ENCODE data around the gene TBC1D22A. TPM values are rescaled to one million over a fixed set of nuclear protein-coding genes. Genes with fewer than 3 reads are reported as not detected.

The TBC1D22A gene
- total RNA-seq, 2 donors from 2014 or later, result 29.5 to 34.8 TPM

DNA sequence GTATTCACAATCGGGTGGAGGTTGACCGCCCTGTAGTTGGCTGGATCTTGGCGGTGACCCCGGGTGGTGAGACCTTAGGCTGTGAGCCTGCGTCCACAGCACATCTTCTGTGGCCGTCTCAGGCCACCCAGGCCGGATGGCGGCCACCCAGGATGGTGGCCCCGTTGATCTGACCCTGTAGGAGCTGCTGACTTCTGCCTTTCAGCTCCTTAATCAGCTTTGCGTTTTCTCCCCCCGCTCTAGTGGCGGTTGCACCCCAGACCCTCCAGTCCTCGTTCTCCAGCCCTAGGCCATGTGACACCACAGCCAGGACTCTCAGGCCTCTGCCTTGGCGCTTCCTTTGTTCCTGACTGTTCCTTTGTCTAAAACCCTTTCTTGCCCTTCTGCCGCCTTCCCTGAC lies 244.0 kb downstream of the TBC1D22A start:
- no peaks in the 10 kb centered on the region for H3K27me3 Mint-ChIP-seq (ENCODE audit: low read depth)
- DNase-seq (no peak), ATAC-seq (replicated peaks in 1 of 2) (no peak)
- no peaks in the 10 kb centered on the region for H3K36me3 Mint-ChIP-seq (ENCODE audit: insufficient read depth in 2 of 2)
- no peaks in the 10 kb centered on the region for H3K9me3 Mint-ChIP-seq
- no peaks in the 10 kb centered on the region for H3K4me1 Mint-ChIP-seq (ENCODE audit: low read depth)
- H3K4me3 Mint-ChIP-seq, result no peak overlapping the region
- no peak overlapping the region for H3K27ac Mint-ChIP-seq

DNA sequence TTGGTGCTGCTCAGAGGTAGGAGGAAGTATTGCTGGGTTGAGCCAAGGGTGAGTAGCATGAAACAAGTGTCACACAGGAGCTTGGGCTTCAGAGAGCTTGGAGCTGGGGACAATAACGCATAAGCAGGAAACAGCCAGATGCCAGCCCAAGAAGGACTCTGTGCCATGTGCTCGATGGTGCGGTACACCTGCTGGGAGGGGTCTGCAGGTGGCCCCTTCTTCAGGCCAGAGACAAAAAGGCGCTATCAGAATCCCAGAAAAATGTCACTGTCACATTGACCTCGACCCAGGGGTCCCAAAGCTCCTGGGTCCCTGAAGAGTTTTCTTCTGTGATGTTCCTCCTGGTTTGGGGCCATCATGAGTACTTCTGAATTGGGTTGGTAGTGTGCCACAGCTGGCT lies 244.4 kb downstream of the TBC1D22A start:
- ATAC-seq (replicated peaks in 1 of 2) (no peak), DNase-seq (no peak)
- H3K9me3 Mint-ChIP-seq, result no peaks in the 10 kb centered on the region
- H3K36me3 Mint-ChIP-seq (ENCODE audit: insufficient read depth in 2 of 2), result no peaks in the 10 kb centered on the region
- H3K27me3 Mint-ChIP-seq (ENCODE audit: low read depth), result no peaks in the 10 kb centered on the region
- no peak overlapping the region for H3K4me3 Mint-ChIP-seq
- H3K4me1 Mint-ChIP-seq (ENCODE audit: low read depth), result no peaks in the 10 kb centered on the region
- no peak overlapping the region for H3K27ac Mint-ChIP-seq

- no peaks in the 10 kb centered on the region for H3K9me3 Mint-ChIP-seq
- no peak overlapping the region for H3K27ac Mint-ChIP-seq
- ATAC-seq (replicated peaks in 1 of 2), result no peak
- H3K4me3 Mint-ChIP-seq, result no peak overlapping the region
- H3K4me1 Mint-ChIP-seq (ENCODE audit: low read depth), result no peaks in the 10 kb centered on the region
- no peaks in the 10 kb centered on the region for H3K27me3 Mint-ChIP-seq (ENCODE audit: low read depth)
- H3K36me3 Mint-ChIP-seq (ENCODE audit: insufficient read depth in 2 of 2), result no peaks in the 10 kb centered on the region
- no peak for DNase-seq
Measured at GRCh38 chr22:47007496-47007895, 245.0 kb downstream of the TBC1D22A start.

GRCh38 chr22:47008208-47008885 lies 245.9 kb downstream of the TBC1D22A start:
- Mint-ChIP-seq H3K36me3 (ENCODE audit: insufficient read depth in 2 of 2) (no peaks in the 10 kb centered on the region), H3K9me3 (no peaks in the 10 kb centered on the region), H3K27me3 (ENCODE audit: low read depth) (no peaks in the 10 kb centered on the region), H3K27ac (no peak overlapping the region), H3K4me1 (ENCODE audit: low read depth) (no peaks in the 10 kb centered on the region), H3K4me3 (no peak overlapping the region)
- ATAC-seq (replicated peaks in 1 of 2) (no peak), DNase-seq (no peak)

GRCh38 chr22:47009304-47010101 lies 247.1 kb downstream of the TBC1D22A start:
- no peak for DNase-seq
- H3K27ac Mint-ChIP-seq, result no peak overlapping the region
- no peaks in the 10 kb centered on the region for H3K9me3 Mint-ChIP-seq
- ATAC-seq (replicated peaks in 1 of 2), result no peak
- no peaks in the 10 kb centered on the region for H3K36me3 Mint-ChIP-seq (ENCODE audit: insufficient read depth in 2 of 2)
- no peak overlapping the region for H3K4me3 Mint-ChIP-seq
- no peaks in the 10 kb centered on the region for H3K27me3 Mint-ChIP-seq (ENCODE audit: low read depth)
- no peaks in the 10 kb centered on the region for H3K4me1 Mint-ChIP-seq (ENCODE audit: low read depth)

DNA sequence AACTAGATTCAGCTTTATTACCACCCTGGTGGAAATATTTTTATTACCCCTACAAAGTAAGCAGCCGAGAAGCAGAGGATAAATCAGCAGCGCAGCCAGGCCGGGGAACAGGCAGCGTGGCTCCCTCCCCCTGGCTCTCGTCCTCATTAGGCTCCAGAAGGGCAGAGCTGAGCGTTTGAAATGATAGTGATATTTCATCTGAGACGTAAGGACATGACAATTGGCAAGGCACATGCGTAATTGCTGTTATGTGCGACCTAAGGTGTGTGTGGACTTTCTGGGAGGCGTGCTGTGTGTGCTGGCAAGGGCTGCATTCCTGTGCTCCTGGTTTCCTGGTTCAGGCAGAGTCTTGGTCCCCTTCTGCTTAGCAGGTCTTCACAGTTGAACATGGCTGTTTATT lies 247.8 kb downstream of the TBC1D22A start:
- Mint-ChIP-seq H3K27ac (no peak overlapping the region), H3K27me3 (ENCODE audit: low read depth) (no peaks in the 10 kb centered on the region), H3K36me3 (ENCODE audit: insufficient read depth in 2 of 2) (no peaks in the 10 kb centered on the region), H3K4me1 (ENCODE audit: low read depth) (no peaks in the 10 kb centered on the region), H3K9me3 (no peaks in the 10 kb centered on the region), H3K4me3 (no peak overlapping the region)
- no peak for ATAC-seq (replicated peaks in 1 of 2)
- DNase-seq, result no peak

DNA sequence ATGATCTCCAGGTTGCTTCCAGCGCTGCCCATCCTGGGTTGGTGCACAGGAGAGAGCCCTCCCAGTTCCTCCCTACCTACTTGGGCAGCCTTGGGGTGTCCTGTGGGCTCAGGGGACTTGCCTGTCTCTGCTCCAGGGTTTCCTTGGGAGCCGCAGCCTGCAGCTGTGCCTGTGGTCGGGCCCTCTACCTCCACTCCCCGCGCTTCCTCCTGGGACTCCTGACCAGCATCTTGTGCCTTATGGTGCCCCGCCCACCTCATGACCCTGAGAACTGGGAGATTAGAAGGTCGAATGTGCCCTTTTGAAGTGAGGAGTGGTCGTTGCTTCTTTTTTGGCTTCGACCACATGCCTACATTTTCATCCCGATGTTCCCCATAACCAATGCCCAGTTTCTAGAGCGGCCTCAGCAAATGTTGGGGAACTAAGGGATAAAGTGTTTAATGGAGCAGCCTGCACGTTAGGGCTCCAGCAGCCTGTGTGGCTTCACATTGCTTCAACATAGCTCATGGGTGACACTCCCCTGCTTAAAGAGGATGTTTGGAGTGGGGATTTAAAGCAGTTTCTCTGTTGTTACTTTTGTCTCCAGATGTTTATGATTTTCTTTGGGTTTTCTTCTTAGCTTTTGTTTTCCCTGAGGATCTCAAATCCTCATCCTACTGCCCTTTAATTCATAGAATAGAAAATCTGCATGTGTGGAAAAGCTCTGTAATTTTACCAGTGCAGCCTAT lies 248.8 kb downstream of the TBC1D22A start:
- H3K4me3 Mint-ChIP-seq, result no peak overlapping the region
- no peak for ATAC-seq (replicated peaks in 1 of 2)
- DNase-seq, result no peak
- no peaks in the 10 kb centered on the region for H3K4me1 Mint-ChIP-seq (ENCODE audit: low read depth)
- no peaks in the 10 kb centered on the region for H3K27me3 Mint-ChIP-seq (ENCODE audit: low read depth)
- H3K27ac Mint-ChIP-seq, result no peak overlapping the region
- no peaks in the 10 kb centered on the region for H3K9me3 Mint-ChIP-seq
- H3K36me3 Mint-ChIP-seq (ENCODE audit: insufficient read depth in 2 of 2), result no peaks in the 10 kb centered on the region

DNA sequence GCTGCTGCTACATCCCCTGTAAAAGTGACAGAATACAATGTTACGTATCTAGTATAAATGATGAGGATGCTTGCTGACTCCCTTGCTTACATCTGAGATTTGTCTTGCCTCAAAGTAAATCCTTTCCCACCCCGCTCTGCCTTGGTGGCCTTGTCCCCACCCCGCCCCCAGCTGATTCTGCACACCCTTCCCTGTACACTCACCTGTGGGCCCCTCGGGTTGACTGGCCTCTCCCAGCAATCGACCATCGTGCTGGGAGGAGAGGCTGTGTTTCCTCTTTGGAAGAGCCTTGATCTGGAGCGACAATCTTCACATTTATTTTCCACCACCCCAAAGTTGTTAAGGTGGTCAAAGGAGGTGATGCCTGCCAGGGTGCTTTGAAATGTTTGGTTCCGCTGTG lies 249.4 kb downstream of the TBC1D22A start:
- no peaks in the 10 kb centered on the region for H3K9me3 Mint-ChIP-seq
- no peaks in the 10 kb centered on the region for H3K36me3 Mint-ChIP-seq (ENCODE audit: insufficient read depth in 2 of 2)

GRCh38 chr22:47012589-47013370 lies 250.3 kb downstream of the TBC1D22A start:
- no peak for ATAC-seq (replicated peaks in 1 of 2)
- Mint-ChIP-seq H3K4me1 (ENCODE audit: low read depth) (no peaks in the 10 kb centered on the region), H3K4me3 (no peak overlapping the region), H3K27me3 (ENCODE audit: low read depth) (no peaks in the 10 kb centered on the region), H3K9me3 (no peaks in the 10 kb centered on the region), H3K36me3 (ENCODE audit: insufficient read depth in 2 of 2) (no peaks in the 10 kb centered on the region), H3K27ac (no peak overlapping the region)
- DNase-seq, result no peak

More for the DNA sequence above, 249.4 kb downstream of the TBC1D22A start:
- DNase-seq (no peak), ATAC-seq (replicated peaks in 1 of 2) (no peak)
- H3K27me3 Mint-ChIP-seq (ENCODE audit: low read depth), result no peaks in the 10 kb centered on the region
- no peaks in the 10 kb centered on the region for H3K4me1 Mint-ChIP-seq (ENCODE audit: low read depth)
- H3K27ac Mint-ChIP-seq, result no peak overlapping the region
- H3K4me3 Mint-ChIP-seq, result no peak overlapping the region

- H3K4me3 Mint-ChIP-seq, result no peak overlapping the region
- no peaks in the 10 kb centered on the region for H3K9me3 Mint-ChIP-seq
- H3K27ac Mint-ChIP-seq, result no peak overlapping the region
- no peaks in the 10 kb centered on the region for H3K27me3 Mint-ChIP-seq (ENCODE audit: low read depth)
- DNase-seq (no peak), ATAC-seq (replicated peaks in 1 of 2) (no peak)
- H3K36me3 Mint-ChIP-seq (ENCODE audit: insufficient read depth in 2 of 2), result peaks cover 0 to 5% of the 10 kb centered on the region in 2 donors
- H3K4me1 Mint-ChIP-seq (ENCODE audit: low read depth), result peaks cover 5% of the 10 kb centered on the region
Measured at GRCh38 chr22:47013861-47014635, 251.6 kb downstream of the TBC1D22A start.

DNA sequence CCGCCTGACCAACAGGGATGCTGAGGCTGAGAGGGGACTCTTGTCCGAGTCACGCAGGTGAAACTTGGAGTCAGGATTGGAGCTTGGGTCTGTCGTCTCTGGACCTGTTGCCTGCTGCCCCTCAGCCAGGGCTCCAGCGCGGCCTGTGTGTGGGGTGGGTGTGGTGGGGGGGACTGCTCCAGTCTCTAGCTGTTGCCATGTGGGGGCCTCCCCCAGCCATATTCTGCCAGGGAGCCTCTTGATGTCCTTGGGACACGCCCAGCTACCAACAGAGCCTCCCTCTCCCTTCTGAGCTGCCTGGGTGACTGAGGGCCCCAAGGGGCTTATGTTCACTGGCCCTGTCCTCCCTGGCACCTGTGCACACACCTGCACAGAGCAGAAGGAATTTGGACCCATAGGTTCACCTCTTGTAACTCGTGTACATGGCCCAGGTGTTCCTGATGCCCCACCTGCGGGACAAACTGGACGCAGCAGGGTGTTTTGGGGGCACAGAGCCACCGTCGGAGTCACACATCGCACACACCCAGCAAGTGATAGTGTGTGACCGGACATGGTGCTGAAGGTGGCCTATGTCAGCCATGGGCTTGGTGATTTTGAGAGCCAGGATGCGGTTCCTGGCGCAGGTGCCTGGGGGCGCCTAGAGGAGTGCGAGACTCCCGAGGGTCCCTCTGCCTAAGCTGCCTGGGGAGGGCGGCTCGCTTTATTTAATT lies 252.3 kb downstream of the TBC1D22A start:
- Mint-ChIP-seq H3K4me3 (no peak overlapping the region), H3K27ac (no peak overlapping the region), H3K36me3 (ENCODE audit: insufficient read depth in 2 of 2) (peaks cover 4 to 5% of the 10 kb centered on the region in 2 donors), H3K27me3 (ENCODE audit: low read depth) (no peaks in the 10 kb centered on the region), H3K9me3 (no peaks in the 10 kb centered on the region), H3K4me1 (ENCODE audit: low read depth) (peaks cover 5% of the 10 kb centered on the region)
- ATAC-seq (replicated peaks in 1 of 2), result no peak
- no peak for DNase-seq

All from activated T-cell treated with anti-CD3 and anti-CD28 coated beads, Interleukin-2, amount 50 U/mL, for 72 hours (primary cell).